PC-3 (cell line): ENCODE measurements around the gene RNF150. TPM values are rescaled to one million over a fixed set of nuclear protein-coding genes. Genes with fewer than 3 reads are reported as not detected.
A peak's percentile ranks its signal among the peaks of the same experiment; 100 is the strongest.

Experiments
- ATAC-seq: fragments of 200-7000 bp; cut with Tn5 transposase; 2 replicates; pipeline ENCODE4 v1.9.1; 2020; ENCODE audit warnings: mild to moderate bottlenecking, moderate library complexity
- Bru-seq: library from RNA; stranded (reverse); fragments of 400-500 nt; gene quantifications from one replicate; lab custom pipeline; 2021; lab: Mats Ljungman, UMichigan
- BruChase-seq, 2 experiments: library from RNA; stranded (reverse); fragments of 400-500 nt; gene quantifications; one replicate each; lab custom pipeline; 2021; lab: Mats Ljungman, UMichigan
- BruUV-seq: library from RNA; stranded (reverse); fragments of 400-500 nt; replicated peaks from 2 replicates; lab custom pipeline; 2021; lab: Mats Ljungman, UMichigan
- CTCF ChIA-PET: fragments of 300-600 bp; sonication (Branson Sonifier 250); formaldehyde crosslinking; loops from one replicate; lab custom pipeline; 2022; ENCODE audit warnings: antibody characterized with exemption; lab: Charles Lee
- POLR2A ChIA-PET: fragments of 300-600 bp; sonication (Branson Sonifier 250); formaldehyde crosslinking; loops from one replicate; lab custom pipeline; 2022; ENCODE audit warnings: antibody characterized with exemption; ENCODE audit not compliant: unreplicated experiment; lab: Charles Lee
- DNase-seq: peaks from one replicate; pipeline ENCODE4 v3.0.0-alpha.2; 2015
- H2AFZ ChIP-seq: fragments of 300-600 bp; sonication (generic); 2 replicates; pipeline ENCODE4 v1.6.0; 2016; ENCODE audit warnings: antibody characterized with exemption, low read length
- H3F3A ChIP-seq: fragments of 300-600 bp; sonication (generic); one replicate; pipeline ENCODE4 v1.6.0; 2017; ENCODE audit warnings: antibody characterized with exemption, low read length, control low read depth, mild to moderate bottlenecking; ENCODE audit not compliant: unreplicated experiment
- H3K27ac ChIP-seq: fragments of 300-600 bp; sonication (generic); 2 replicates; pipeline ENCODE4 v1.5.1; 2016; ENCODE audit warnings: mild to moderate bottlenecking, low read length
- H3K27me3 ChIP-seq: fragments of 300-600 bp; sonication (generic); 2 replicates; pipeline ENCODE4 v1.6.1; 2016; ENCODE audit warnings: low read length, mixed read lengths
- H3K36me3 ChIP-seq: fragments of 300-600 bp; sonication (generic); 2 replicates; pipeline ENCODE4 v1.6.1; 2016; ENCODE audit warnings: low read depth, mixed run types, low read length, mixed read lengths
- H3K4me1 ChIP-seq: fragments of 300-600 bp; sonication (generic); 2 replicates; pipeline ENCODE4 v1.5.1; 2016; ENCODE audit warnings: low read length; ENCODE audit not compliant: insufficient read depth
- H3K4me2 ChIP-seq: fragments of 300-600 bp; sonication (generic); 2 replicates; pipeline ENCODE4 v1.6.0; 2016; ENCODE audit warnings: low read length
- H3K4me3 ChIP-seq: fragments of 300-600 bp; sonication (generic); 2 replicates; pipeline ENCODE4 v1.5.1; 2016; ENCODE audit warnings: mild to moderate bottlenecking, low read length, mixed read lengths
- H3K79me2 ChIP-seq: fragments of 300-600 bp; sonication (generic); 2 replicates; pipeline ENCODE4 v1.6.1; 2017; ENCODE audit warnings: low read length, mixed read lengths
- H3K9ac ChIP-seq: fragments of 300-600 bp; sonication (generic); 2 replicates; pipeline ENCODE4 v1.6.0; 2016; ENCODE audit warnings: mild to moderate bottlenecking, low read length
- H3K9me2 ChIP-seq: fragments of 300-600 bp; sonication (generic); replicated peaks from 2 replicates; pipeline ENCODE4 v1.6.1; 2016; ENCODE audit warnings: mixed run types, low read length, mixed read lengths
- H3K9me3 ChIP-seq: fragments of 300-600 bp; sonication (generic); 2 replicates; pipeline ENCODE4 v1.6.1; 2016; ENCODE audit warnings: low read length, mixed read lengths
- H4K20me1 ChIP-seq: fragments of 300-600 bp; sonication (generic); 2 replicates; pipeline ENCODE4 v1.6.1; 2016; ENCODE audit warnings: low read length, mixed read lengths
- CTCF ChIP-seq: fragments of 300-600 bp; sonication (generic); conservative IDR thresholded peaks from 2 replicates; pipeline ENCODE4 v1.5.1; 2017; ENCODE audit warnings: antibody characterized with exemption, low read depth, mild to moderate bottlenecking, low read length
- EZH2 ChIP-seq: fragments of 300-600 bp; sonication (generic); IDR thresholded peaks from one replicate; pipeline ENCODE4 v1.6.1; 2017; ENCODE audit warnings: antibody characterized with exemption, mild to moderate bottlenecking, low read length; ENCODE audit not compliant: unreplicated experiment
- EZH2phosphoT487 ChIP-seq: fragments of 300-600 bp; sonication (generic); IDR thresholded peaks from 2 replicates; pipeline ENCODE4 v1.6.1; 2018; ENCODE audit warnings: mild to moderate bottlenecking, antibody characterized with exemption, low read length, borderline replicate concordance
- intact Hi-C: fragments of 100-400 bp; cut with micrococcal nuclease; formaldehyde crosslinking; loops from 2 replicates; pipeline ENCODE4 v1.9.0; 2023
- long read RNA-seq: library from polyadenylated mRNA; unstranded; transcript quantifications from one replicate; pipeline ENCODE4 v2.0.0, GENCODE V29; 2021; ENCODE audit not compliant: unreplicated experiment
- total RNA-seq: library from RNA; depleted of rRNA; stranded (reverse); fragments of >200 nt; gene quantifications from 2 replicates; pipeline ENCODE4 v1.2.3, GENCODE V29; 2014; rRNA removed

RNF150 gene
- total RNA-seq (0.55 and 0.58 TPM in 2 replicates), Bru-seq, nascent RNA (percentile 23 among the genes with signal in this experiment), BruChase-seq, experiment 1, labeled RNA remaining after a 6-hour chase (percentile 18 among the genes with signal in this experiment), BruChase-seq, experiment 2, labeled RNA remaining after a 2-hour chase (percentile 19 among the genes with signal in this experiment)
- long read RNA-seq, full-length matches to known transcripts = 3 of 4 reads
- long read RNA-seq, partial matches to known transcripts = 0 of 4 reads
- long read RNA-seq, other reads (novel, unspliced or antisense) = 1 of 4 reads

DNA sequence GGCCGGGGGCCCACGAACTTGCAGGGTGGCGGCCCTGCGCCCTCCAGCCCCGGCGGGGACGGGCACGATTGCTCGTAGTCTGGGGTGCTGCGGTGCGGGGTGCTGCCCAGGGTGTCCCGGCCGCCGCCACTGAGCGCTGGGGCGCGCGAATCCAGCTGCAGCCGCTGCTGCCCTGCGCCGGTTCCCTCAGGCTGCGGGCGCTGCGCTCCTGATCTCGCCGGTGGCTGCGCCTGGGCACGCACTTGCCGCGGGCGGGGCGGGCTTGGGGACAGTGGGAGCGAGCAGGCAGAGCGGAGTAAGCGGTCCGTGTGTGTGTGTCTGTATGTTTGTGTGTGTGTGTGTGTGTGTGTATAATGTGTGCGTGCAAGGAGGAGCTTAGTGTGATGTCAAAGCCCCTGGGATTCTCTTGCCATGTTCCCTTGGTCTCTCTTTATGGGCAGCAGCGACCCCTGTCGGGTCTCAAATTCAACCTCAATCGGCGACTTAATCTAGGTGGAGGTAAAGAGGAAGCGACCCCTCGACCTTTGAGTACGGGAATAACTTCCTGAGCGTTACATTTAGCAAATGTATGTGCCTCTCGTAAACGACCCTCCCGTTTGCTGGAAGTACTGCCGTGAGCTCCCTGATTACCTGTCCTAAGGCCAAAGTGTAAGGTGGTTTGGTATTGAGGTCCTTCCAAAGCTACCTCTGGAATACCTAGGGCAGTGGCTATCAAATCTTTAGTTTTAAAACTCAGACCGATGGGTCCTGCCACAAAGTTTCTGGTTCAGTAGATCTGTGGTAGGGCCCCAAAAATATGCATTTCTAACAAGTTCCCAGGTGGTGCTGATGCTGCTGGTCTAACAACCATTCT, at the start of gene RNF150:
Gene RNF150 (minus strand): TSS at position 324 of the 853 bp plus-strand sequence.
- H3K27ac ChIP-seq = no peak within 1 kb of the TSS
- ATAC-seq (peak; percentile 75), DNase-seq (peak; percentile 79)
- no peaks in the 10 kb centered on the region for H3F3A ChIP-seq
- H3K4me1 ChIP-seq = peaks cover 4% of the 10 kb centered on the region; the same call in 1 of the 2 replicates
- peak within 1 kb of the TSS; percentile 93 for H2AFZ ChIP-seq
- H3K9me3 ChIP-seq = no peaks in the 10 kb centered on the region
- no peaks in the 10 kb centered on the region for H4K20me1 ChIP-seq
- ChIA-PET CTCF (interaction anchor here (0.5 to 1.3 kb wide), 5 partner anchors 44 to 280 kb away, joined by 3 read pairs; no protein-coding TSS in a partner anchor), POLR2A (no interaction called here)
- peak within 1 kb of the TSS; percentile 78 for H3K4me3 ChIP-seq
- no peak within 1 kb of the TSS for H3K9ac ChIP-seq
- no peaks in the 10 kb centered on the region for H3K9me2 ChIP-seq
- no peaks in the 10 kb centered on the region for H3K79me2 ChIP-seq
- BruUV-seq = no TSS peak
- no peaks in the 10 kb centered on the region for H3K36me3 ChIP-seq
- TF ChIP-seq EZH2 = no peak
- TF ChIP-seq EZH2phosphoT487 = 0 out of 2 replicates have a peak, but pooled peaks have one; percentile 29
- TF ChIP-seq CTCF = peak; percentile 88
- intact Hi-C loops = loop anchor here (1.0 to 2.0 kb wide), 2 partner anchors 137 to 272 kb away; no protein-coding TSS in a partner anchor
- H3K27me3 ChIP-seq = peaks cover 91% of the 10 kb centered on the region
- peak within 1 kb of the TSS; percentile 97 for H3K4me2 ChIP-seq

DNA sequence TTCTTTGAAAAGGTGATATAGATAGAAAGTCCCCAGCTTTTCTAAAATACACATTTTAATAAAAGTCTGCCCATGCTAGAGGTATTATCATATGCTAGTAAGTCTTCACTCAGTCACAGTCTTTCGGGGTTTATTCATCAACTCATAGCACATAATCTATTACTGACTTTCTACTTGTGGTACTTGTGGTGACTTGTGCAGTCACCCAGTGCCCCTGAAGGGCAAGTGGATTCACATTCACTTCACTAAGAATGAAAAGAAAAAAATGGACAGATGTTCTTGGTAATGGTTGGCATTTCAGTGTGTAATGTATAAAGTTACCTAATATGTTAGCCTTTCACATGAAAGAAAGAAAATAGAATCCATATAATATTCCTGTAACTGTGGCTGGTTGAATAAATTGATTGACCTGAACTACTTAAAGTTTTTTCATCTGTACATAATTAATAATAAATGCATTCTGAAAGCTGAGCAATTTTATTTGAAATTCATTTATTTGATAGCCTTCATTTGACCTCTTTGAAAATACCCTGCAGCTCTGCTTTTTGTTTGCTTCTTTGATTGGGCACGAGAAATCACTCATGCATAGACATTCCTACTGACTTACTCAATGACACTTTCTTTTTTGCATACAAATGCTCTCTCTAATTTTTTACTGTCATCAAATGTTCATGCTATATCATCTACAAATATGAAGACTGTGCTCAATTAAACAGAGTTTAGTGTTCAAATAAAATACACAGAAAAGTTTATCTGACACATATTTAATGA, 47.9 kb upstream of the RNF150 start:
- no peak for ATAC-seq
- H4K20me1 ChIP-seq = no peaks in the 10 kb centered on the region
- no peaks in the 10 kb centered on the region for H3F3A ChIP-seq
- no peaks in the 10 kb centered on the region for H3K4me1 ChIP-seq
- H3K79me2 ChIP-seq = no peaks in the 10 kb centered on the region
- no peaks in the 10 kb centered on the region for H3K36me3 ChIP-seq
- H3K9ac ChIP-seq = no peak overlapping the region
- no peak overlapping the region for H2AFZ ChIP-seq
- CTCF ChIA-PET = no interaction called here
- peaks cover 29% of the 10 kb centered on the region for H3K27me3 ChIP-seq
- no peaks in the 10 kb centered on the region for H3K9me2 ChIP-seq
- TF ChIP-seq CTCF (no peak), EZH2 (no peak), EZH2phosphoT487 (no peak)
- no peak overlapping the region for H3K4me2 ChIP-seq
- BruUV-seq = no TSS peak
- POLR2A ChIA-PET = no interaction called here
- DNase-seq = no peak
- H3K9me3 ChIP-seq = no peaks in the 10 kb centered on the region
- H3K27ac ChIP-seq = no peak overlapping the region
- H3K4me3 ChIP-seq = no peak overlapping the region
- intact Hi-C loops = no loop called here
